ENCODE measurements around the gene TRAK2.

- no peak for TF ChIP-seq CTCF (IDR thresholded peaks at IDR 0.05 in 4 of 5, conservative IDR thresholded peaks at IDR 0.05 in 1 of 5)
- TF ChIP-seq POLR2A (IDR thresholded peaks at IDR 0.05), result no peak
These were observed 25.3 kb downstream of the TRAK2 start for GRCh38 chr2:201425952-201426351.

All from gastrocnemius medialis (tissue), 4 donors.